WTC11 (cell line): ENCODE measurements around the gene SORL1.

ENCODE experiments used
- CTCF ChIP-seq: fragments of 200-600 bp; IDR thresholded peaks from 2 replicates; pipeline ENCODE4 v1.8.0; 2022; ENCODE audit warnings: antibody characterized with exemption
- FOXK1 ChIP-seq: sonication (generic); formaldehyde crosslinking; IDR thresholded peaks from 2 replicates; pipeline ENCODE4 v1.8.0; 2022; ENCODE audit warnings: mild to moderate bottlenecking, moderate library complexity, missing genetic modification reagents
- MYBL2 ChIP-seq: sonication (generic); formaldehyde crosslinking; IDR thresholded peaks from 2 replicates; pipeline ENCODE4 v1.8.1; 2023; ENCODE audit warnings: mild to moderate bottlenecking, moderate library complexity, missing genetic modification reagents
- NFATC4 ChIP-seq: fragments of 250-450 bp; sonication (Bioruptor Pico); IDR thresholded peaks from 2 replicates; pipeline ENCODE4 v1.9.0; 2021; ENCODE audit warnings: mild to moderate bottlenecking
- NFYB ChIP-seq: sonication (generic); formaldehyde crosslinking; conservative IDR thresholded peaks from 2 replicates; pipeline ENCODE4 v1.8.0; 2022; ENCODE audit warnings: low read depth, missing genetic modification reagents
- TCF7 ChIP-seq: sonication (generic); formaldehyde crosslinking; IDR thresholded peaks from 2 replicates; pipeline ENCODE4 v1.8.0; 2022; ENCODE audit warnings: mild to moderate bottlenecking, low read depth, missing genetic modification reagents, moderate library complexity
- USF2 ChIP-seq: sonication (generic); formaldehyde crosslinking; IDR thresholded peaks from 2 replicates; pipeline ENCODE4 v1.8.1; 2023; ENCODE audit warnings: mild to moderate bottlenecking, missing genetic modification reagents, moderate library complexity
- ZNF138 ChIP-seq: sonication (generic); formaldehyde crosslinking; conservative IDR thresholded peaks from 2 replicates; pipeline ENCODE4 v1.8.1; 2022; ENCODE audit warnings: mild to moderate bottlenecking, moderate library complexity, missing genetic modification reagents
- TF ChIP-seq, protein P1 (sequence below): sonication (generic); formaldehyde crosslinking; IDR thresholded peaks from 2 replicates; pipeline ENCODE4 v1.8.1; 2023; ENCODE audit warnings: mild to moderate bottlenecking, missing genetic modification reagents, moderate library complexity
- TF ChIP-seq, protein P2 (sequence below): sonication (generic); formaldehyde crosslinking; conservative IDR thresholded peaks from 2 replicates; pipeline ENCODE4 v1.8.1; 2023; ENCODE audit warnings: mild to moderate bottlenecking, low read depth, missing genetic modification reagents, moderate library complexity

DNA sequence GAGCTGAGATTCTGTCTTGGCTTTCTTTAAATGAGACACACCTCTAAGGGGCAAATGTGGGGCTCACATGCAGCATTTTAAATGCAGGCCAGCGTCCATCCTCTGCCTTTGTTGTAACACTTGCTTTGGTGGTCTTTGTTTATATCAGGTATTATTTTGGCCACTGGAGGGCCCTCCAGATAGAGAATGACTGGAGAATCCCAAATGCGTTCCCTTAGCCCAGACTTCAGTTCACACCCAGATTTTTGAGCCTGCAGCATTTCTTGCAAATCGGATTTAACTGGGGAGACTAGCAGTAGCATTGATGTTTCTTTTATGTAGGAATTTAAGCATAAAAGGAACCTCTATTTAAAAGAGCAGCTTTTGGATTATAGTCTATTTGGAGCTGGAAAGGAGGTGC, 200.9 kb downstream of the SORL1 start:
- TF ChIP-seq MYBL2 (CRISPR knock-in tag) (no peak), CTCF (peak; percentile 16; the same call in 1 of the 2 replicates), NFYB (CRISPR knock-in tag) (no peak), NFATC4 (CRISPR knock-in tag) (no peak), USF2 (CRISPR knock-in tag) (no peak), FOXK1 (no peak), TCF7 (CRISPR knock-in tag) (no peak), ZNF138 (no peak)
- TF ChIP-seq, protein P1, sequence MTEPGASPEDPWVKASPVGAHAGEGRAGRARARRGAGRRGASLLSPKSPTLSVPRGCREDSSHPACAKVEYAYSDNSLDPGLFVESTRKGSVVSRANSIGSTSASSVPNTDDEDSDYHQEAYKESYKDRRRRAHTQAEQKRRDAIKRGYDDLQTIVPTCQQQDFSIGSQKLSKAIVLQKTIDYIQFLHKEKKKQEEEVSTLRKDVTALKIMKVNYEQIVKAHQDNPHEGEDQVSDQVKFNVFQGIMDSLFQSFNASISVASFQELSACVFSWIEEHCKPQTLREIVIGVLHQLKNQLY (CRISPR knock-in tag) = no peak
- TF ChIP-seq, protein P2, sequence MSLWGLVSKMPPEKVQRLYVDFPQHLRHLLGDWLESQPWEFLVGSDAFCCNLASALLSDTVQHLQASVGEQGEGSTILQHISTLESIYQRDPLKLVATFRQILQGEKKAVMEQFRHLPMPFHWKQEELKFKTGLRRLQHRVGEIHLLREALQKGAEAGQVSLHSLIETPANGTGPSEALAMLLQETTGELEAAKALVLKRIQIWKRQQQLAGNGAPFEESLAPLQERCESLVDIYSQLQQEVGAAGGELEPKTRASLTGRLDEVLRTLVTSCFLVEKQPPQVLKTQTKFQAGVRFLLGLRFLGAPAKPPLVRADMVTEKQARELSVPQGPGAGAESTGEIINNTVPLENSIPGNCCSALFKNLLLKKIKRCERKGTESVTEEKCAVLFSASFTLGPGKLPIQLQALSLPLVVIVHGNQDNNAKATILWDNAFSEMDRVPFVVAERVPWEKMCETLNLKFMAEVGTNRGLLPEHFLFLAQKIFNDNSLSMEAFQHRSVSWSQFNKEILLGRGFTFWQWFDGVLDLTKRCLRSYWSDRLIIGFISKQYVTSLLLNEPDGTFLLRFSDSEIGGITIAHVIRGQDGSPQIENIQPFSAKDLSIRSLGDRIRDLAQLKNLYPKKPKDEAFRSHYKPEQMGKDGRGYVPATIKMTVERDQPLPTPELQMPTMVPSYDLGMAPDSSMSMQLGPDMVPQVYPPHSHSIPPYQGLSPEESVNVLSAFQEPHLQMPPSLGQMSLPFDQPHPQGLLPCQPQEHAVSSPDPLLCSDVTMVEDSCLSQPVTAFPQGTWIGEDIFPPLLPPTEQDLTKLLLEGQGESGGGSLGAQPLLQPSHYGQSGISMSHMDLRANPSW (CRISPR knock-in tag) = no peak
